HL-60 (cell line): Measurements from ENCODE around the gene EFEMP2.

Experiments
- CTCF ChIP-seq: IDR thresholded peaks from one replicate; pipeline ENCODE4 v1.5.1; 2011; ENCODE audit warnings: low read length, control low read depth, inconsistent platforms; ENCODE audit not compliant: insufficient read depth
- GABPA ChIP-seq: IDR thresholded peaks from 2 replicates; pipeline ENCODE4 v1.6.1; 2012; ENCODE audit warnings: low read depth
- POLR2AphosphoS5 ChIP-seq: IDR thresholded peaks from 2 replicates; pipeline ENCODE4 v1.6.1; 2012; ENCODE audit warnings: low read depth
- REST ChIP-seq: IDR thresholded peaks from 2 replicates; pipeline ENCODE4 v1.6.1; 2012; ENCODE audit warnings: low read depth; ENCODE audit not compliant: insufficient replicate concordance
- SPI1 ChIP-seq: IDR thresholded peaks from 2 replicates; pipeline ENCODE4 v1.6.1; 2012; ENCODE audit warnings: low read depth, mild to moderate bottlenecking, borderline replicate concordance

- peak; percentile 99 for TF ChIP-seq CTCF
- no peak for TF ChIP-seq GABPA
- no peak for TF ChIP-seq POLR2AphosphoS5
- TF ChIP-seq REST = no peak
- TF ChIP-seq SPI1 = no peak
Measured at GRCh38 chr11:65884716-65885092, 12.1 kb upstream of the EFEMP2 start.
